ENCODE data around the gene MYH16.
"Not testable (repeated sequence)": the region's sequence is repeated elsewhere in the genome, so short reads cannot be mapped to it uniquely, and the experiment has no call there.

The MYH16 gene

DNA sequence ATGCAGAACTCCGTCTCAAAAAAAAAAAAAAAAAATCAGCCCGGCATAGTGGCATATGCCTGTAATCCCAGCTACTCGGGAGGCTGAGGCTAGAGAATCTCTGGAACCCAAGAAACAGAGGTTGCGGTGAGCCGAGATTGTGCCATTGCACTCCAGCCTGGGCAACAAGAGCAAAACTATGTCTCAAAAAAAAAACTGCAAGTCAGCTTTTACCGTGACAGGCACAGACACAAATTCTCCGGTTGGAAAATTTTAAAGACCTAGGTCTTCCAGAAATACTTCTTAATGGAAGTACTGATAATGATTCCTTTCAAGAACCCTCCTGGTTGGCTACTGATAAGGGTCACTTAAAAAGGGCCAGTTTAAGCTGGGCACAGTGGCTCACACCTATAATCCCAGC is 82.5 kb downstream of the MYH16 start:
- no peak for DNase-seq (ENCODE audit: low read depth in 2 of 2)

DNA sequence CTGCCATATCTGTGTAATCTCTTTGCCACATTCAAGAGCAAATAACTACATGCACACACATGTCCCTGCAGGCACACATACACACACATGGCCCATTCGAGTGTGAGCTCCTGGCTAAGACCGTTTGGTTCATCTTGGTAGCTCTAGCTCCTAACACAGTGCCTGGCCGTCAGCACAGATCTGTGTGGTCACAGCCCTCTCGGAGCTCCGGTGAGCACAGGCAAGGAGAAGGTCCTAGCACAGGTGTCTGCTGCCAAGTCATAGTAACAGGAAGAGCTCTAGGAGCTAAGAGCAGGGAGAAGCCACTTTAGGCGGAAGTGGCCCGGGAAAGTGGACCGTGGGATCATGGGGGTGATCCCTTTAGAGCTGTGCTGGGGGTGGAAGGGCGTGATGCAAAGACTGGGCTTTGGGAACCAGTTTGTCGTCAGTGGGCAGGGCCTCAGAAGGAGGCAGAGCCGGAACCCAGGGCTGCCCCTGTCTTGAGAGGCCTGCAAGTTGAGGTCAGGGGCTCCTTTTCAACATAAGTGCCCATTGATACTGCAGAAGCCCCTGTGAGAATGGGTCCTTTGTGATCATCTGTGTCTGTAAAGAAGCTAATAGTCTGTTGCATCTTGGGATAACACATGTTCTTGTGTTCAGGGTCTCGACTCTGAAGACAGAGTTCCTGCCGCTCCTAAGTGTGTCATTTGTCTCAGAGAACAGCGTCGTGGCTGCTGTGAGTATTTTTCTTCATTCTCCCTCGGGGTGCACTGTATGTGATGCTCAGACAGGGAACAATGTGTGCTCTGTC is 85.3 kb downstream of the MYH16 start:
- DNase-seq (ENCODE audit: low read depth in 2 of 2): no peak

DNA sequence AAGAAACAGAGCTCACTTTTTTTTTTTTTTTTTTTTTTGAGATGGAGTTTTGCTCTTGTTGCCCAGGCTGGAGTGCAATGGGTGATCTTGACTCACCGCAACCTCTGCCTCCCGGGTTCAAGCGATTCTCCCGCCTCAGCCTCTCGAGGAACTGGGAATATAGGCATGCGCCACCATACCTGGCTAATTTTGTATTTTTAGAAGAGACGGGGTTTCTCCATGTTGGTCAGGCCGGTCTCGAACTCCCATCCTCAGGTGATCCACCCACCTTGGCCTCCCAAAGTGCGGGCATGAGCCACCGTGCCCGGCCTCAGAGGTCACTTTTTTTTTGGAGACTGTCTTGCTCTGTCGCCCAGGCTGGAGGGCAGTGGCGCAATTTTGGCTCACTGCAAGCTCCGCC is 85.9 kb downstream of the MYH16 start:
- not testable (repeated sequence) for DNase-seq (ENCODE audit: low read depth in 2 of 2)

DNA sequence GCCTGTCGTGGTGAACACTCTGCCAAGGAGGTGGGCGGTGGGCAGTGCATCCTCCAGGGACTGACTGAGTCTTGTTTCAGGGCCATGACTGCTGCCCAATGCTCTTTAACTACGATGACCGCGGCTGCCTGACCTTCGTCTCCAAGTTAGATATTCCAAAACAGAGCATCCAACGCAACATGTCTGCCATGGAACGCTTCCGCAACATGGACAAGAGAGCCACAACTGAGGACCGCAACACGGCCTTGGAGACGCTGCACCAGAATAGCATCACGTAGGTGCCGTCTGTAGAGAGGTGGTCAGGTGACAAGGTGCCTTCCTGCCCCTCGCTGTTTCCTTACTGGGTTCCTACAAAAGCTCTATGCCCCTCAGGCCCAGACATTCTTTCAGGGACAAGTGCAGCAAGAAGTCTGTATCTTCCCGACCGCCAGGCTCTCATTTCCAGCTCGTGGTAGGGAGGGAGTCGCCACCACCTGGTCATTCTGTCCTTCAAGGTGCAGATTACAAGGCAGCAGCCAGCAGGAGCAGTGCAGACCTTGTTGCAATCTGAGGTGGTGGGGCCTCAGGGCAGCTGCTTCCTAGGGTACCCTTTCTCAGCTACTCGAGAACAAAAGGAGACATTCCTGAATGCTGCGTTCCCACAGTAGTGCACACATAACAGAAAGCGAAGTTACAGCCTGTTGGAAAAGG is 87.0 kb downstream of the MYH16 start:
- no peak for DNase-seq (ENCODE audit: low read depth in 2 of 2)

Measured in stimulated activated CD4-positive, alpha-beta T cell treated with anti-CD3 and anti-CD28 coated beads, Interleukin-15, amount 100 ng/mL, for 48 hours (primary cell).